Effector CD8-positive, alpha-beta T cell (primary cell): ENCODE measurements around the gene EFHC2.
"Not testable (repeated sequence)": the region's sequence is repeated elsewhere in the genome, so short reads cannot be mapped to it uniquely, and the experiment has no call there.

Experiments used
- DNase-seq: peaks from one replicate; lab custom pipeline; 2025; lab: John Stamatoyannopoulos, UW

EFHC2 gene

DNA sequence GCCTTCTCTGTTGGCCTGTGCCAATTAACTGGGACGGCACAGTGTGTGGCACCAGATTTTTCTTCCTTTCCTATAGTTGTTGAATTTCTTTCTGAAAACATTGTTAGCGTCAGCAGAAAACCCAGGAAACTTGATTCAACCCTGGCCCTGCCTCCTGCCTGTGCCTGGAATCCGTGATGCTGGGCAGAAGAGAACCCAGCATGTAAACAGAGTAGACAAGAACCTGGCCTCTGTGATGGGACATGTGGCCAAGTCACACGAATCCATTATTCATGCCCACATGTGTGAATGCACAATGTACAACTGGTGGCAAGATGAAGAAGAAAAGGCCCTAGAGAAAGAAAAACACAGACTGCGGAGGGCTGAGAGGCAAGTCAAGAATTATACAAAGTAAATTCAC lies 111.4 kb downstream of the EFHC2 start:
- no peak for DNase-seq

DNA sequence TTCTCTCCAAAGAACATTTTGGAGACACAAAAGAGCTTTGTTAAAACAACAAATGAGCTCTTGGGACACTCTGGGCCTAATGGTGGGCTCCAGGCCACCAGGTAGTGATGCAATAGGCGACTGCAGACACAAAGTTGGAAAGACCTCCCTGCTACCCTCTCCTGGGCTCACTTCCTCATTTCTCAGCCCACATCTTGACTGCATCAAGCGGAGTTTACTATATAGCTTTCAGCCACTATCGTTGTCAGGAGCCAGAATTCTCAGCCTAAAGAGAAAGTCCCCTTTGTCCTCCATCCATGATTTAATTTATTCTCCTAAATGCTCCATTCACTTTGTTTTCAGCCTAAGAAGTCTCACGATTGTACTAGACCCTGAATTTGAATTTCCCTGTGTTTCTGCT lies 114.9 kb downstream of the EFHC2 start:
- no peak for DNase-seq

DNA sequence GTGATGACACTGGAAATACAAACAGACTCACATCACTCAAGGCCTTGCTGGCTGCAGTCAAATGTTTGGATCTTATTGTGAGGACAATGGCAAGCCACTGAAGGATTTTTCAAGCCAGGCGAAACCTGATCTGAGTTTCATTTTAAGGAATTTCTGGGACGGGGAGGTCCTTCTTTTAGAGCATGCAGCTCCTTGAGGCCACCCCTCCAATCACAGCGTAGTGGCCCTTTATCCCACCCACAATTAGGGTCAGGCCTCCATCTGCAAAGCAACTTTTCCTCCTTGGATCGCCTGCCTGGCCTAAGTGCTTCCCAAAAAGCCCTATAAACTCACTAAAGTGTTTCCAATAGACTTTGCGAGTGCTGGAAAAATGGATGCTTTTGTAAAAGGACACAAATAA lies 115.5 kb downstream of the EFHC2 start:
- no peak for DNase-seq

GRCh38 chrX:44225667-44226066 lies 117.8 kb downstream of the EFHC2 start:
- DNase-seq: no peak

- no peak for DNase-seq
Measured at GRCh38 chrX:44224760-44225159, 118.7 kb downstream of the EFHC2 start.

GRCh38 chrX:44223150-44223549 lies 120.3 kb downstream of the EFHC2 start:
- no peak for DNase-seq

DNA sequence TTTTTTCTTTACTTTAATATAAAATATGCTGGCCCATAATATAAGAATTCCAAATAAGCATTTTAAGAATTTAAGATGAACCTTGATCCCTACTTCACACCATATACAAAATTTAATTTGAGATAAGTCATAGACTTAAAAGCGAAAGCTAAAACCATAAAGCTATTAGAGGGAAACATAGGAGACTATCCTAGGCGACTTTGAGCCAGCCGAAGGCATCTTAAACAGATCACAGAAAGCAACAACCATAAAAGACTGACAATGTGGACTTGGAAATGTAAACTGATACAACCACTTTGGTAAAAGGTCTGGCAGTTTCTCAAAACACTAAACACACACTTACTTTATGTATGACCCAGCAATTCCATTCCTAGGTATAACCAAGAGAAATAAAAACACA lies 125.0 kb downstream of the EFHC2 start:
- DNase-seq: no peak

DNA sequence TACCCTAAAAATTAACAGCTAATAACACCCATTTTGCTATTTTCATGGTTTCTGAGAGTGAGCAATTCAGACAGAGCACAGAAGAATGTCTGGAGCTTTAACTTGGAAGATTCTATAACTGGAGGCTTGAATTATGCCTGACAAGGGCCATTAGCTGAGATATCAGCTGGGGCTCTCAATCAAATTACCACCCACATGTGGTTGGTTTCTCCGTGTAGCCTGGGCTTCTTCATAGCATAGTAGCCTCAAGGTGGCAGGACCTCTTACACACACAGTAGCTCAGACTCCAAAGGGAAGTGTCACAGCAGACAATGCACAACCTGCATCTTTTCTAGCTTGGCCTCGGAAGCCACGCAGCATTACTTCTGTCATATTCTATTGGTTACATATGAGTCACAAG lies 127.3 kb downstream of the EFHC2 start:
- DNase-seq: no peak

DNA sequence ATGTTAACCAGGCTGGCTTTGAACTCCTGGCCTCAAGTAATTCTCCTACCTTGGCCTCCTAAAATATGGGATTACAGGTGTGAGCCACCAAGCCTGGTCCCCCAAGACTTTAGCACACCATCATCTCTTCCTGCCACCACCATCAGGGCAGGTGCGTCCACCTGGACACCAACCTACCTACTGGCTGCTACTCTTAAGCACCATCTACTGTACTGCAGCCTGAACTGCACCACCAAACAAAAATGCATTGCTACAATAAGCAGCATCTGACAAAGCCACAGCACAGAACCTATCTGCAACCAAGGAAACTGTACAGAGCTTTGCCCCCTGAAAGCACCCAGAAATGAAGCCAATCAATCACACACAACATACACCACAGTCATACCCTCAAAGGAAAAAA lies 139.7 kb downstream of the EFHC2 start:
- DNase-seq: no peak

- DNase-seq: no peak
Measured at GRCh38 chrX:44202596-44202995, 140.9 kb downstream of the EFHC2 start.

DNA sequence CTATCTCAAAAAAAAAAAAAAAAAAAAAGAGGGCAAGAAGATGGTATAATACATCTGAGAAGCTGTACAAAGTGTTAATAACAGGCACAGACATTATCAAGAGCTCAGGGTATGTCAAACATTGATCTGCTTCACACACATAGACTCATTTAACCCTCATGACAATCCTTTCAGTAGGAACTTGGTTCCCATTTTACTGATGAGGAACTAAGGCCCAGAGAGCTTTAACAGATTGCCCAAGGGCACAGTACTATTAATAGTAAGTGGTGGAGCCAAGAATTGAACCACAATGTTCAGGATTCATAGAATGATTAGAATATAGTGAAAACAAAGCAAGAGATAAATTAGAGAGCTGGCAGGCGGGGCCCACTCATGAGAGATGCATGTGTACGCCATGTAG lies 154.4 kb downstream of the EFHC2 start:
- DNase-seq: no peak

- DNase-seq: not testable (repeated sequence)
Measured at GRCh38 chrX:44187915-44188314, 155.6 kb downstream of the EFHC2 start.

GRCh38 chrX:44183329-44183728 lies 160.1 kb downstream of the EFHC2 start:
- DNase-seq: no peak

DNA sequence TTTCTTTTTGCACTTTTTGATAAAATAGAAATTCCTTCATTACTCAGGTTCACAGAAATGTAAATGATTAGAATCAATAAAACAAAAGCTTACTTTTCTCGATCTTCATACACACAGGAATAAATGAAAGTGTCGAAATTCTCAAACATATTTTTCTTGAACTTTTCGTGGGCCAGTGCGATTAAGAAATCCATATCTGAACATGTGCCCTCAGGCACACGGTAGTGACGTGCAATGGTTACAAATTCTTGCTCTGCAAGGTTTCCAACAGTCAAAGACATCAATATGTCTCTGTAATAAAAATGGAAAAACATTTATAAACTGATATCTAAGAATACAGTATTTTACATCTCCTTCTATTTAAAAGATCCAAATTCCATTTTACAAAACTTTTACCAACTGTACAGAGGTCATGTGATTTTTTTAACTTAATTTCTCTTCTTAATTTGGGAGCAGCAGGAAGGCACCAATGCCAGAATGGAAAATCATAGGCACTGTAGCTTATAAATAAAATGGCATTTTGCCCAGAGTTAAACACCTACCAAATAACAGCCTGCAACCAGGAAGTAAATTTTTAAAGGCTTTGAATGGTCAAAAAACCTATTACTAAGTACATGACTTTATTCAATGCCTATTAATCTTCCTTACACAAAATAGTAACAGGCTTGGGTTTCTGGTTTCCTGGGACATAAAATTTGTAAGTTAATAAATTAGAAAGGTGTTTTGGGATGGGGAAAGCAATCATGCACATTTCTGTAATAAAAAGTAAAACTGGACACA lies 165.0 kb downstream of the EFHC2 start:
- no peak for DNase-seq

- no peak for DNase-seq
Measured at GRCh38 chrX:44175455-44175854, 168.0 kb downstream of the EFHC2 start.

DNA sequence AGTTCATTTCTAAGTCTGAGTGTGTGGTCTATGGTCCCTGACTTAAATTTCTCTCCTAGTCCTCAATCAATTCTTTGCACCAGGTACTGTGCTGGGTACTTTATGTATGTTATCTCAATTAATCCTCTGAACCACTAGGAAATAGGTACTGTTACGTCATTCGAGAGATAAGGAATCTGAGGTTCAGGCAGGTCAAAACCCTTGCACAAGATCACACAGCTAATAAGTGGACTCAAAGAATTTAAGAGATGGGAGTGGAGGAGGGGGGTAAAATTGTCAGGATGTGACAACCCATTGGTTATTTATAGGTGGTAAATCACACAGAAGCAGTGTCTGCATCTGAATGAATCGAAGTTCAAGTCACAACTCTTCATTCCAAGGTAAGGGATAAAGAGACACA lies 169.4 kb downstream of the EFHC2 start:
- no peak for DNase-seq

DNA sequence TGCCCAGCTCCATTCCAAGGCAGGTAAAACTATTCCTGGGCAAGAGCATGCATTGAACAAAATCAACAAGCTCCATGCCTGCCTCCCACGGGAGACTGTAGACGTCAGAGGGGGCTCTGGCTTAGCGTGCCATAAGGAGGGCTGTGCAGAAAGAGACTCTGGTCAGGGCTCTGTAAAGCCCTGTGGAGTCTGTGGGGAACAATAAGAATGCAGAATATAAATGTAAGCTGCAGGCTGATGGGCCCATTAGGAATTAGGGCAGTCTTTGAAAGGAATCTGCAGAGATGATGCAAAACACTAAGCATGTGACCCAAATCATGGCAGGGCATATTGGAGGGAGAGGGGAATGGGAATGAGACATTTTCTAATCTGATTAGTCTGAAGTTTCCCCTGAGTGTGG lies 170.3 kb downstream of the EFHC2 start:
- no peak for DNase-seq

- no peak for DNase-seq
Measured at GRCh38 chrX:44167116-44167515, 176.4 kb downstream of the EFHC2 start.

GRCh38 chrX:44162964-44163475 lies 180.5 kb downstream of the EFHC2 start:
- no peak for DNase-seq

DNA sequence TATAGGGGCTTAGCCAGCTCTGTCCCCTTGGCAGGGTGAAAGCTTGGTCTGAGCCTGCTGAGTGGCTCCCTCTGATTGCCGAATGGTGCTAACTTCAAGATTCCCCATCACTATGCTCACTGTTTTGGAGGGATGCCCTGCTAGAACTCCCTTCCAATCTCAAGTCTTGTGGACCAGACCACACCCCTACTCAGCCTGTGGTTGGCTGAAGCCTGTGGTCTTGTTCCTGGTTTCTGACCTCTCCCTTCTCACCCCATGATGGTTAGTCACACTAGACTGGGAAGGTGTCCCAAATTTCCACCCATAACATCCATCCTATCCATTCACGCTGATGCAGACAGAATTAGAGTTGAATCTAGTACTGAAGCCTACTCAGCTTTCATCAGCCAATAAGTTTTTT lies 185.6 kb downstream of the EFHC2 start:
- no peak for DNase-seq

- no peak for DNase-seq
Measured at GRCh38 chrX:44157283-44157682, 186.2 kb downstream of the EFHC2 start.

GRCh38 chrX:44156726-44157125 lies 186.7 kb downstream of the EFHC2 start:
- no peak for DNase-seq

DNA sequence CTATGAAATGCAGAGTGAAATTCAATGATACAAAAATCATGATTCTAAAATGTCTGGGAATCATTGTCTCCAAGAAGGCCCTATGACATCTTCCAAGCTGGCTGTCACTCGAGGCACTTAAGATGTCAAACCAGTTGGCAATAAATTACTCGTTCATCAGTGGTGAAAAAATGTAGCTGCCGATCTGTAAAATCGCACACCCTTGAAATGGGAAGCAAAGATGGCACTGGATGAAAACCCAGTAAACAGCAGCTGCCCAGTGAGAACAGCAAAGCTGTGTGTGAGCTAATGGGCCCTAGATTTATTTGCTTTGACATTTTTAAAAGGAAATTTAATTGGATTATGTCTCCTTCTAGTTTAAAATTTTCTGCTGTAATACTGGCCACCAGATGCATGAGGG lies 188.3 kb downstream of the EFHC2 start:
- no peak for DNase-seq

DNA sequence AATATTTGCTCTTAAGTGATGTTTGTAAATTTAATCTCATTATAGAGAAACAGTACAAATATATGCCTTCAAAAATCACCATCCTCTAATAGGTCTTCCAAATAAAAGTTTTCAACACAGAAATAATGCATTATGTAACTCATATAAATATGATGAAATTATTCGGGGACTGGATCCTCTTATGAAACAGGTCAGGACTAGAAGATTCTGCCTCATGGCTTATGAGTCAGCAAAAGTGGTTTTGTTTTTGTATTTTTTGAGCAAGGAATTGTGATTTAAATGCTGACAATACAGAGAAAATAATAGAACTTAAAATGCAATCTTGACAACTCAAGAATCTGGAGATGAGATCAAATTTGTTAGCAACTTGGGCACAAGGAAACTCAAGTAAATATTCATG lies 190.6 kb downstream of the EFHC2 start:
- no peak for DNase-seq
